ENCODE measurements around the gene SENP8.
"Not testable (repeated sequence)": the region's sequence is repeated elsewhere in the genome, so short reads cannot be mapped to it uniquely, and the experiment has no call there.

SENP8 gene

DNA sequence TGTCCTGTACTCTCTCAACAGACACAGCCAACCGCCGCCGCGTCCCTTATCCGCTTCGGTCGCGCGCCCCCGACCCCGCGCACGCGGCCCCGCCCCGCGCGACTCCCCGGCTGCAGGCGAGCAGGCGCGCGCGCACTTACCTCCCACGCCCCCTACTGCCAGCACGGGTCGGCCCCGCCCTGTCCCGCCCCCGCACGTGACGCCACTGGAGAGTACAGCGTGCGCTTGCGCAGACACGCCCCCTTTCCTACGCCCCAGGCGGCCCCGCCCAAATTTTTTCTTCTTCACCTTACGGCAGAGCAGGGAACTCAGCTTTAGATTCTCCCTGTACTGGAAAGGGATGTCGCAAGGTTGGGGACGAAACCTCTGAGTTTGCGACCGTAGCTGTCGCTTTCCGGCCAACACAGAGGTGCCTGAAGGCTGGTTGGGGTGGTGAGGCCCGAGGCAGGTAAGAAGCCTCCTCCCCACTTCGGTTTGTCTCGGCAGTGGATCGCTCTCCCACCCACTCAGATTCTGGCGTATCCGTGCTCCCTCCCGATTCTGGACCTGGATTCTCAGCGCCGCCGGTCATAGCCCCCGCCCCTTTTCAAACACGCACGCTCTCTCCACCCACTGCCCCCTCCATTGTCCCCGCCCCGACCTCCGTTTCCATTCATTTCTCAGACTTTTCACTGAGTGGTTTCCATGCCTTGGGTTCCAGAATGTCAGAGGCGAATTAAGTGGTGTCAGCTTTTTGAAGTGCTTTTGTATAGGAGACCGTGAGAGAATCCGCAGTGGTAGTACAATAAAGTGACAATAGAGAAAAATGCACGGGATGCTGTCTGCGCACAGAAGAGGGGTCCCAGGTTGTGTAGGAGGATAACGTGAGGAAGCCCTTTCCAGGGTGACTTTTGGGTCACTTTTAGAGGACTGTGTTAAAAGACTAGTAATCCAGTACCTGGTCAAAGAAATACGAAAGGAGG lies at the start of gene SENP8, which contains the start of gene MYO9A:
TSS of gene SENP8 (plus strand) at position 387 of the 962 bp plus-strand sequence. CDS start 21,221 bp downstream, outside the sequence.
TSS of gene MYO9A (minus strand) at position 134 of the 962 bp plus-strand sequence. CDS start 71,587 bp downstream, outside the sequence.
- peak; percentile 99 for DNase-seq (ENCODE audit: low read depth in 1 of 2, low spot score in 1 of 2)

- no peak for DNase-seq (ENCODE audit: low read depth in 1 of 2, low spot score in 1 of 2)
Measured at GRCh38 chr15:72068856-72069255, 49.3 kb upstream of the SENP8 start.

GRCh38 chr15:72070817-72071447 lies 47.3 kb upstream of the SENP8 start:
- no peak for DNase-seq (ENCODE audit: low read depth in 1 of 2, low spot score in 1 of 2)

DNA sequence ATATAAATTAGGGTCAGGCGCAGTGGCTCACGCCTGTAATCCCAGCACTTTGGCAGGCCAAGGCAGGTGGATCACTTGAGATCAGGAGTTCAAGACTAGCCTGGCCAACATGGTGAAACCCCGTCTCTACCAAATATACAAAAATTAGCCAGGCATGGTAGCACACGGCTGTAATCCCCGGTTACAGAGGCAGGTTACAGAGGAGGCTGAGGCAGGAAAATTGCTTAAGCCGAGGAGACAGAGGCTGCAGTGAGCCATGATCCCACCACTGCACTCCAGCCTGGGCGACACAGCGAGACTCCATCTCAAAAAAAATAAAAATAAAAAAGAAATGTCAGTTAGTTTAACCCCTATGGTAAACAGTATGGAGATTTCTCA lies 46.8 kb upstream of the SENP8 start:
- not testable (repeated sequence) for DNase-seq (ENCODE audit: low read depth in 1 of 2, low spot score in 1 of 2)

GRCh38 chr15:72074335-72075060 lies 43.7 kb upstream of the SENP8 start:
- no peak for DNase-seq (ENCODE audit: low read depth in 1 of 2, low spot score in 1 of 2)

DNA sequence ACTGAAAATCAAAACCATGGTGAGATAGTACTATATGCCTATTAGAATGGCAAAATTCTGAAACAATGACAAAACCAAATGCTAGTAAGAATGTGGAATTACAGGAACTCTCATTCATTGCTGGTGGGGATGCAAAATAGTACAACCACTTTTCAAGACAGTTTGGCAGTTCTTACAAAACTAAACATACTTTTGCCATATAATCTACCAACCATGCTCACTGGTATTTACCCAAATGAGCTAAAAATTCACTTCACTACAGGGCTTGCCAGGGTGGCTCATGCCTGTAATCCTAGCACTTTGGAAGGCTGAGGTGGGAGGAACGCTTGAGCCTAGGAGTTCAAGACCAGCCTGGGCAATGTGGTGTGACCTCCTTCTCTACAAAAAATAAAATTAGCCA lies 40.3 kb upstream of the SENP8 start:
- DNase-seq (ENCODE audit: low read depth in 1 of 2, low spot score in 1 of 2): no peak

DNA sequence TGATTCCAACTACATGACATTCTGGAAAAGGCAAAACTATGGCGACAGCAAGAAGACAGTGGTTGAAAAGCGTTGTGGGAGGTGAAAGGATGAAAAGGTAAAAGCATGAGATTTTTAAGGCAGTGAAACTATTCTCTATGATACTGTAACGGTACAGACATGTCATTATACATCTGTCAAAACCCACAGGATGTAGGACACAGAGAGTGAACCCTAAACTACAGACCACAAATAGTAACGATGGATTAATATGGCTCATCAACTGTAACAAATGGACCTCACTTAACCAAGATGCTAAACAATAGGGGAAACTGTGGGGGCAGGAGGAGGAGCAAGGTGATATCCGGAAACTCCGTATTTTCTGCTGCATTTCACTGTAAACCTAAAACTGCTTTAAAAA lies 39.3 kb upstream of the SENP8 start:
- no peak for DNase-seq (ENCODE audit: low read depth in 1 of 2, low spot score in 1 of 2)

DNA sequence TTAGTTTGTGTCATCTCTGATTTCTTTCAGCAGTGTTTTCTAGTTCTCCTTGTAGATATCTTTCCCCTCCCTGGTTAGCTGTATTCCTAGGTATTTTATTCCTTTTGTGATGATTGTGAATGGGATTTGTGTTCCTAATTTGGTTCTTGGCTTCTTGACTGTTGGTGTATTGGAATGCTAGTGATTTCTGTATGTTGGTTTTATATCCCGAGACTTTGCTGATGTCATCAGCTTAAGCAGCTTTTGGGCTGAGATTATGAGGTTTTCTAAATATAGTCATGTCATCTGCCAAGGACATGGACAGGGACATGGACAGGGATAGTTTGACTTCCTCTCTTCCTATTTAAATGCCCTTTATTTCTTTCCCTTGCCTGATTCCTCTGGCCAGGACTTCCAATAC lies 36.0 kb upstream of the SENP8 start:
- no peak for DNase-seq (ENCODE audit: low read depth in 1 of 2, low spot score in 1 of 2)

DNA sequence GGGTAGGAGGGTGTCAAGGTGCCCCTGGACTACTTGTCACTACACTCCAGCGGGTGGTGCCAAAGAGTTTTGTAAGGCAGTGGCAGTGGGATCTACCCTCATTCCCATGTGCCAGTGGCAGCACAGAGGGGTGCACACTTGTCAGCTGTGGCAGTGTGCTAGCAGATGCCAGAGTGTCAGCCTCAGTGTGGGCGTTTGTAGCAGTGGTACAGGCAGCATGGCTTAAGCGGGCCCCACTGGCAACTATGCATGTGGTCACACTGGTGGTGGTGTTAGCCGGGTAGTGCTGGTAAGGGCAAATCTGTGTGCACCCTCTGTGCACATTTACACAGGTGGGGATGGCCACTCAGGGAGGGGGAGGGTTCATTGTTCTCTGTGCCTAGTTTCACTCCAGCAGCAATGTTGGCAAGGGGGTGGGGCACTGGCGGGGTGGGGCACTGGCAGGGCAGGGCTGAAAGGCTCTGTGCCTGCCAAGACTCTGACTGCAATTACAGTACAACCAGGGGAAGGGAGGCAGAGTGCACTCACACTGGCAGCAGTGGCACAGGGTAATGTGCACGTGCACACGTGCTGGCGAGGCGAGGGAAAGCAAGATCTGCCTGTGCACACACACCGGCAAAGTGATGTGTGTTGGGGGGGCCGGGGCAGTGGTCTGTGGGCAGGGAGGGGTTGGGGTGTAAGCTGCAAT lies 32.0 kb upstream of the SENP8 start:
- no peak for DNase-seq (ENCODE audit: low read depth in 1 of 2, low spot score in 1 of 2)

DNA sequence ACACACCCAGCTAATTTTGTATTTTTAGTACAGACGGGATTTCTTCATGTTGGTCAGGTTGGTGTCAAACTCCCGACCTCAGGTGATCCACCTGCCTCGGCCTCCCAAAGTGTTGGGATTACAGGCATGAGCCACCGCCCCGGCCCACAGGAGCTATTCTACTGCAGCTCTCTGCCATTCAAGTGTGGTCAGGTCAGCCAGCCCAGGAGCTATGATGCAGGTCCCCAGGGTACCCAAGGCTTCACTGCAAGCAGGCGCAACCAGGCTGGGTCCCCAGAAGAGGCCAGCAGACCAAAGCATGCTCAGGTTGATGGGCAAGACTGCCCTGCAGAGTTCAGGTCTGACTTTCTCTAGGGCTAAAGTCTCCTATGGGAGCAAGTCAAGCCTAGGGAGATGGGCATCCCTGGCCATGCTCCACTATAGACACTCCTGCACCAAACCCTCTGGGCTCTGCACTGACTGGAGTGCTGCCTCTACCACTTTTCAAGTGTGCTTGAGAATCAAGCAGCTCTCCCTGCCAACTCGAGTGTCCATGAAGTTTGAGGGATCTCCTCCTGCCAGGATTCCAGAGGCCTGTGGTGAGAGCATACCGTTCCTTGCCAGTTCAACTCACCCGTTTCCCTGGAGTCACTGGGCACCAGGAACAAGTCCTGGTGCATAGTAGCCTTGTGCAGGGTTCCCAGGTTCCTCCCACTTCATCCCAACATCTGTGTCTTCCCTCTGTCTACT lies 31.1 kb upstream of the SENP8 start:
- DNase-seq (ENCODE audit: low read depth in 1 of 2, low spot score in 1 of 2): no peak

DNA sequence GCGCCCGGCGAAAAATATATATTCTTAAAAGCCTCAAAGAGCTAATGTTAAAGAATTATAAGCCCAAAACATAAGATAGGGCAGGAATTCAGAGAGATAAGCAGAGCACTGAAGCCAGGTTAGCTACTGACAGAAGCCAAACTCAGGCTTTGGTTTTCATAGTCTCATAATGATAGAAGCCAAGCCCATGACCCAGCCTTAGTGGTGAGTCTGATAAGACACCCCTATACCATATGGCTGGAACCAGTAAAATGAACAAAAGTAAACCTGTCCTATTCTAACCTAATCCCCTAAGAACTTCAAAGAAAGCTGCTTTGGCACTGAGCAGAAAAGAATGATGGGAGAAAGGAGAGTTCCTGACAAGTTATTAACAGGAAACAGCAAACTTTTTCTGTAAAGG lies 26.2 kb upstream of the SENP8 start:
- DNase-seq (ENCODE audit: low read depth in 1 of 2, low spot score in 1 of 2): no peak

- DNase-seq (ENCODE audit: low read depth in 1 of 2, low spot score in 1 of 2): no peak
Measured at GRCh38 chr15:72092691-72093090, 25.5 kb upstream of the SENP8 start.

GRCh38 chr15:72096796-72097195 lies 21.4 kb upstream of the SENP8 start:
- no peak for DNase-seq (ENCODE audit: low read depth in 1 of 2, low spot score in 1 of 2)

DNA sequence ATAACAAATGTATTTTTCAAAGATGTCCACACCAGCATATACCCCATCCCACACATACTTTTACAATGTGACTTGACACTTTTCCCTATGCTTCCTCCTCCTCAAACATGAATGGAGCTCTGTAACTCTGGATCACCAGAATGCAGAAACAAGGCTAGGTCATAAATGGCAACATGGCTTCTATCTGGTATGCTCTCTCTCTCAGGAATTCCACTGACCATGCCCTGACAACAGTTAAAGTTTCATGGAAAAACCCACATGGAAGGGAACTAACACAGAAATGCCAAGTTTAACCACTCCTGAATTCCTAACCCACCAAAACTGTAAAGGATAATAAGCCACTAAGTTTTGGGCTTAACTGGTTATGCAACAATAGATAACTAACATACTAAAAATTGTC lies 20.2 kb upstream of the SENP8 start:
- DNase-seq (ENCODE audit: low read depth in 1 of 2, low spot score in 1 of 2): no peak

DNA sequence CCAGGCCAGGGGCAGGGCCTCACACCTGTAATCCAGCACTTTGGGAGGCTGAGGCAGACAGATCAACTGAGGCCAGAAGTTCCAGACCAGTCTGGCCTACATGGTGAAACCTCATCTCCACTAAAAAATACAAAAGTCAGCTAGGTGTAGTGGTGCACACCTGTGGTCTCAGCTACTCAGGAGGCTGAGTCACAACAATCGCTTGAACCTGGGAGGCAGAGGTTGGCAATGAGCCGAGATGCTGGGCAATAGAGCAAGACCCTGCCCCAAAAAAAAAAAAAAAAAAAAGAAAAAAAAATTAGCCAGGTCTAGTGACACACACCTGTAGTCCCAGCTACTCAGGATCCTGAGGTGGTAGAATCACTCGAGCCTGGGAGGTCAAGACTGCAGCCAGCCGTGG lies 19.0 kb upstream of the SENP8 start:
- no peak for DNase-seq (ENCODE audit: low read depth in 1 of 2, low spot score in 1 of 2)

DNA sequence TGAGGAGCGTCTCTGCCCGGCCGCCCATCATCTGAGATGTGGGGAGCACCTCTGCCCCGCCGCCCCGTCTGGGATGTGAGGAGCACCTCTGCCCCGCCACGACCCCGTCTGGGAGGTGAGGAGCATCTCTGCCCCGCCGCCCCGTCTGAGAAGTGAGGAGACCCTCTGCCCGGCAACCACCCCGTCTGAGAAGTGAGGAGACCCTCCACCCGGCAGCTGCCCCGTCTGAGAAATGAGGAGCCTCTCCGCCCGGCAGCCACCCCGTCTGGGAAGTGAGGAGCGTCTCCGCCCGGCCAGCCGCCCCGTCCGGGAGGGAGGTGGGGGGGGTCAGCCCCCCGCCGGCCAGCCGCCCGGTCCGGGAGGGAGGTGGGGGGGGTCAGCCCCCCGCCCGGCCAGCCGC lies 17.7 kb upstream of the SENP8 start:
- not testable (repeated sequence) for DNase-seq (ENCODE audit: low read depth in 1 of 2, low spot score in 1 of 2)

- DNase-seq (ENCODE audit: low read depth in 1 of 2, low spot score in 1 of 2): no peak
Measured at GRCh38 chr15:72105111-72105510, 13.1 kb upstream of the SENP8 start.

DNA sequence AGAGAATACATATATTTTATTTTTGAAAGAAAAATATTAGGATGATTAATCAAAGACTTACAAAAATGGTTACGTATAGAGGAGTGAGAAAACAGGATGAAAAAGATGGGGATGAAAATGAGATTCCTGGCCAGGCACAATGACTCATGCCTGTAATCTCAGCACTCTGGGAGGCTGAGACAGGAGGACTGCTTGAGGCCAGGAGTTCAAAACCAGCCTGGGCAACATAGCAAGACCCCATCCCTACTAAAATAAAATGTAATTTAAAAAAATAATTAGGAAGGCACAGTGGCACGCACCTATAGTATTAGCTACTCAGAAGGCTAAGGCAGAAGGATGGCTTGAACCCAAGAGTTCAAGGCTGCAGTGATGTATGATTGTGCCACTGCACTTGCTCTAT lies 12.1 kb upstream of the SENP8 start:
- no peak for DNase-seq (ENCODE audit: low read depth in 1 of 2, low spot score in 1 of 2)

DNA sequence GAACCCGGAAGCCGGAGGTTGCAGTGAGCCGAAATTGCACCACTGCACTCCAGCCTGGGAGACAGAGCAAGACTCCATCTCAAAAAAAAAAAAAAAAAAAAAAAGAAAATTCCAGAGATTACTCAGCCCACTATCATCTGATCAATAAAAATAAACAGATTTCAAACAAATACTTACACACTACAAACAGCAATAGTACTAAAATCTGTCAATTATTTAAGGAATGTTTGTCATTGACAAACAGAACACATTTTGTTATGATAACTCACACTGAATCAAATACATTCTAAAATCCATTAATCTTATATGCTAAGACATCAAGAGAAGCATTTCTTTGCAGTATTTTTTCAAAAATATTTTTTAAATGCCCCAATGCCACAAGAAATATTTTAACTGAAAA lies 7.8 kb upstream of the SENP8 start:
- no peak for DNase-seq (ENCODE audit: low read depth in 1 of 2, low spot score in 1 of 2)

DNA sequence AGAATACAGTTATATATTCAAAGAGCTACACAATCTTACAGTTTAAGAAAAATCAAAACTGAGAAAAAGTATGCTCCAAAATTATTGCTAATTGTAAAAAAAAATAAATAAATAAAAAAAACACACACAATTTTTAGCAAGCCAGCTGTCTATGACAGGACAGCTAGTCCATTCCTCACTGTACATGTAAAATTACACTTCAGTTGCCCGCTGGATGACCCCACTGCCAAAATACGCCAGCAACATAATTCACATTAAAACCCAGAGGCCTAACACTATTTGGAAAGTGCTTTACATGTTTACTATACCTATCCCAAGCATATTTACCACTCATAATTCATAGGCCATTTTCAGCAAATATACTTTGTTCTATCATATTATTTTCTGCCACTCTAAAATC lies 6.1 kb upstream of the SENP8 start:
- DNase-seq (ENCODE audit: low read depth in 1 of 2, low spot score in 1 of 2): no peak
